ENCODE results near the gene ADA.
"Not testable (repeated sequence)": the region's sequence is repeated elsewhere in the genome, so short reads cannot be mapped to it uniquely, and the experiment has no call there.

The ADA gene

GRCh38 chr20:44599715-44600114 is 51.8 kb downstream of the ADA start:
- no peak for DNase-seq (ENCODE audit: low read depth in 2 of 2)

- DNase-seq (ENCODE audit: low read depth in 2 of 2), result no peak
Measured at GRCh38 chr20:44598423-44599305, 52.8 kb downstream of the ADA start.

- no peak for DNase-seq (ENCODE audit: low read depth in 2 of 2)
Measured at GRCh38 chr20:44597930-44598329, 53.6 kb downstream of the ADA start.

GRCh38 chr20:44597516-44597915 is 54.0 kb downstream of the ADA start:
- no peak for DNase-seq (ENCODE audit: low read depth in 2 of 2)

- no peak for DNase-seq (ENCODE audit: low read depth in 2 of 2)
Measured at GRCh38 chr20:44596876-44597275, 54.6 kb downstream of the ADA start.

- no peak for DNase-seq (ENCODE audit: low read depth in 2 of 2)
Measured at GRCh38 chr20:44596010-44596409, 55.5 kb downstream of the ADA start.

- no peak for DNase-seq (ENCODE audit: low read depth in 2 of 2)
Measured at GRCh38 chr20:44594730-44595129, 56.8 kb downstream of the ADA start.

GRCh38 chr20:44593751-44594150 is 57.7 kb downstream of the ADA start:
- no peak for DNase-seq (ENCODE audit: low read depth in 2 of 2)

- no peak for DNase-seq (ENCODE audit: low read depth in 2 of 2)
Measured at GRCh38 chr20:44592366-44592765, 59.1 kb downstream of the ADA start.

- no peak for DNase-seq (ENCODE audit: low read depth in 2 of 2)
Measured at GRCh38 chr20:44590980-44591778, 60.3 kb downstream of the ADA start.

GRCh38 chr20:44589537-44589936 is 62.0 kb downstream of the ADA start:
- DNase-seq (ENCODE audit: low read depth in 2 of 2), result no peak

GRCh38 chr20:44588321-44588720 is 63.2 kb downstream of the ADA start:
- DNase-seq (ENCODE audit: low read depth in 2 of 2), result not testable (repeated sequence)

GRCh38 chr20:44587035-44587980 is 64.2 kb downstream of the ADA start:
- no peak for DNase-seq (ENCODE audit: low read depth in 2 of 2)

GRCh38 chr20:44586289-44586911 is 65.1 kb downstream of the ADA start:
- DNase-seq (ENCODE audit: low read depth in 2 of 2), result no peak

GRCh38 chr20:44585057-44585963 is 66.2 kb downstream of the ADA start:
- no peak for DNase-seq (ENCODE audit: low read depth in 2 of 2)

- no peak for DNase-seq (ENCODE audit: low read depth in 2 of 2)
Measured at GRCh38 chr20:44584162-44584561, 67.3 kb downstream of the ADA start.

- DNase-seq (ENCODE audit: low read depth in 2 of 2), result no peak
Measured at GRCh38 chr20:44583157-44583556, 68.3 kb downstream of the ADA start.

GRCh38 chr20:44582311-44583025 is 69.0 kb downstream of the ADA start, which contains the start of gene PKIG:
Gene PKIG, plus strand, starts transcription at chr20:44582579. Its CDS starts 31,978 bp downstream, at chr20:44614557.
- DNase-seq (ENCODE audit: low read depth in 2 of 2), result no peak

- no peak for DNase-seq (ENCODE audit: low read depth in 2 of 2)
Measured at GRCh38 chr20:44581515-44581914, 70.0 kb downstream of the ADA start.
